Measurements from ENCODE around the gene HDLBP.

The HDLBP gene

DNA sequence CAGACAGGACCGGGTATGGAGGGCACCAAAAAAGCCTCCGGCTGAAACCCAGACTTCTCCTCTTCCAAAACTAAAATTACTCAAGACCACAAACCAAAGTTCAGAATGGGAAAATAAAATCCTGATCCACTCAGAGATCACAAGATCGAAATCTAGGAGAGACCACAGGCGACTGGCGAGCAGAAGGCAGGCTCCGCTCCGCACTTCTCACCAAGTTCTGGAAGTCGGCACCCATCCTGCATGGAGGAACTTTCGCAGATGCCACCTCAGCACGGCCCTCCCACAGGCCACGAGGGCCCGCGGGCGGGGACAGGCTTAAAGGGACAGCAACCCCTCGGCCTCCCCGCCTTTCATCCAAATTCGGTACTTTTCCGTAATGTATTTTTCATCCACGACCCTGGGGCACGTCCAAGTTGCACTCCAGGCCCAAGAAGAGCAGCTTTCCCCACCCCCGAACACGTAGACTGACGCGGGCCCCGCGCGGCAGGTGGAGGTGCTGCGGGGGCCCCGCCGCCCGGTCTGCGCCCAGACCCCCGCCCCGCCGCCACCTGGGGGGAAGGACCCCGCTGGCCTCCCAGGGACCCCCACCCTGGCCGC, 43.7 kb downstream of the HDLBP start:
- CTCF ChIA-PET = no interaction called here
- TF ChIP-seq, protein P1, sequence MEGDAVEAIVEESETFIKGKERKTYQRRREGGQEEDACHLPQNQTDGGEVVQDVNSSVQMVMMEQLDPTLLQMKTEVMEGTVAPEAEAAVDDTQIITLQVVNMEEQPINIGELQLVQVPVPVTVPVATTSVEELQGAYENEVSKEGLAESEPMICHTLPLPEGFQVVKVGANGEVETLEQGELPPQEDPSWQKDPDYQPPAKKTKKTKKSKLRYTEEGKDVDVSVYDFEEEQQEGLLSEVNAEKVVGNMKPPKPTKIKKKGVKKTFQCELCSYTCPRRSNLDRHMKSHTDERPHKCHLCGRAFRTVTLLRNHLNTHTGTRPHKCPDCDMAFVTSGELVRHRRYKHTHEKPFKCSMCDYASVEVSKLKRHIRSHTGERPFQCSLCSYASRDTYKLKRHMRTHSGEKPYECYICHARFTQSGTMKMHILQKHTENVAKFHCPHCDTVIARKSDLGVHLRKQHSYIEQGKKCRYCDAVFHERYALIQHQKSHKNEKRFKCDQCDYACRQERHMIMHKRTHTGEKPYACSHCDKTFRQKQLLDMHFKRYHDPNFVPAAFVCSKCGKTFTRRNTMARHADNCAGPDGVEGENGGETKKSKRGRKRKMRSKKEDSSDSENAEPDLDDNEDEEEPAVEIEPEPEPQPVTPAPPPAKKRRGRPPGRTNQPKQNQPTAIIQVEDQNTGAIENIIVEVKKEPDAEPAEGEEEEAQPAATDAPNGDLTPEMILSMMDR (IDR thresholded peaks at IDR 0.05; ENCODE audit: control extremely low read depth, extremely low read depth, low read depth, missing control alignments) = no peak
- POLR2A ChIA-PET = interaction anchor here (0.9 to 1.3 kb wide), 2 partner anchors 43 kb away, joined by 3 read pairs; no protein-coding TSS in a partner anchor
- DNase-seq (ENCODE audit: extremely low spot score) = peak; percentile 71

DNA sequence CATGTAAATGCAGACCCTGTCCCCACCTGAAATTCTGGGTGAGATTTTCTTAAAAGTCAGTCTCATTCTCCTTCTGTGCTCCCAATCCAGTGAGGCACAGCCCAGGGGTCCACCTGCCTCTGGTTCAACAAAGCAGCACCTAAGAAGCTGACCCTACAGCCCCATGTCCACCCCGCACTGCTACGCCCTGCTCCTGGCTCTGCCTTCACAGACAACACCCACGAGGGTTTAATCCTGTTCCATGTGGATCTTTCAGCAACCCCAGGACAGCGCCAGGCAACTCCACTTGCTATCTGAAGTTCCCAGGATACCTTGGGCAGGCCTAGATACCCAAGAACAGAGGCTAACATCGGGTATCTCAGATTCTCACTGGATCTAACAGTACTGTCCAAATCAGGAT, 44.9 kb downstream of the HDLBP start:
- POLR2A ChIA-PET = interaction anchor here (1.3 kb wide), 1 partner anchor 44 kb away, joined by 3 read pairs; no protein-coding TSS in a partner anchor
- no peak for DNase-seq (ENCODE audit: extremely low spot score)
- TF ChIP-seq, protein P1 (IDR thresholded peaks at IDR 0.05; ENCODE audit: control extremely low read depth, extremely low read depth, low read depth, missing control alignments) = no peak
- CTCF ChIA-PET = no interaction called here

DNA sequence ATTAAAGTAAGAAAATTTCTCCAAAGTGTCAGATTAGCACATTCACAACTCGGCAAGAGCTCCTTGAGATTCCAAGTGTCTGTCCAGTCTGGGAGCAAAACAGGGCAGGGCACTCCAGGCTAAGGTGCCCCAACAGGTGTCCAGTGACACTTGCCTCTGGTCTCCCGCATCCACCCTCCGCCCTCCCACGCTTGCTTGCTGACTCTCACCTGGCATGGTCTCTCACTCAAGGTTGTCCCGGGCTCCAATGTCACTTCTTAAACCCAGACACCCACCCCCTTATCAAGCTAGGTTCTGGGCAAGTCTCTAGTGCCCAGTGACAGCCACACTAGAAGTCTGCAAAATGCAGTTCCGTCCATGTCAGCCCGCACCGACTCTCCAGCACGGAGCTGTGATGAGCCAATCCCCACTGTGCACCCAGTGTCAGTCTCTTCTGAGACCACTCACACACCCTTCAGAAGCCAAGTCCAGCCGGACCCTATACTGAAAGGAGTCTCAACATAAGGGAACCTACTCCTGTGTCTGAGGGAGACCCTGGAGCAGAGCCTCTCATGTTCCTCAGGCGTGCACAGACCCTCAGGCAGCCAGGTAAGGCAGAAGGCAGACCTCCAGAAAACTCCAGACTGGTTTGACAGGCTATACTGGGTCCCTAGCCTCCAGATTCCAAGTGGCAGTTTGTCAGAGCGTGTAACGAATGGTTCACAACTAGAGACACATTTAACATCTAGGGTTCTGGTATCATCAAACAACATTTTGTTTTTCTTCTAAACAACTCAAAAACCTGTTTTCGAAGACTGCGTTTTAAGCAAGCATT, 45.6 kb downstream of the HDLBP start:
- no peak for DNase-seq (ENCODE audit: extremely low spot score)
- TF ChIP-seq, protein P1 (IDR thresholded peaks at IDR 0.05; ENCODE audit: control extremely low read depth, extremely low read depth, low read depth, missing control alignments) = no peak
- ChIA-PET POLR2A (no interaction called here), CTCF (no interaction called here)

DNA sequence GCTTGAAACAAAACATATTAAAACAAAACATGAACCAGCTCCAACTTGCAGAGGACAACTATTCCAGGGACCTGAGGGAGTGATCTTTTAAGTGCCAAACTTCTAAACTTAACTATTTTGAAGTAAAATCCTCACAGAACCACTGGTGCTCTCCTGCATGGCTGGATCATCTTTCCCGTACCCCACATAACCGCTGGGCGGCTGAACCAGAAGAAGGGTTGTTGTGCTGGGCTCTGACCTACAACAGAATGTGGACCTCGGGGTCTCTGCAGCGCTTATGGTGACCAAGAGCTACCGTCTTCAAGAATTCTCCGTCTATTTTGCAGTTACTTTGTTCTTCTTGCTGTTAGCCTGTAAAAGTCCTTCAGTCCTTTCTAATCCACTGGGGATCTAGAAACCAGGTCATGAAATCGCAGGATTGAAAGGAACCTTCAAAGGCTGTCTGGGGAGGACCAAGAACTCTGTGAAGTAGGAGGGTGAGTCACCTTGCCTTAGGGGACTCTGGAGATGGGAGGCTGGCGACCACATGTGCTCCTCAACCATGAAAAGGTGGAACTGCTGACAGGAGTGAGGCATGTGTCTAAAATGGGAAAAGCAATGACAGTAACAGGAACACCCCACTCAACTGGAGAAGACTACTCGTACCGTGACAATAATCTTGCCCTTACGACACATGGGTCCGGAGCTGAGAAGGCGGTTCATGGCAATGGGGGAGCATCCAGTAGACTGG, 46.6 kb downstream of the HDLBP start:
- ChIA-PET CTCF (interaction anchor here (1.9 kb wide), 2 partner anchors 12 to 20 kb away, joined by 5 read pairs; no protein-coding TSS in a partner anchor), POLR2A (interaction anchor here (0.7 kb wide), 1 partner anchor 46 kb away, joined by 3 read pairs; no protein-coding TSS in a partner anchor)
- TF ChIP-seq, protein P1 (IDR thresholded peaks at IDR 0.05; ENCODE audit: control extremely low read depth, extremely low read depth, low read depth, missing control alignments) = no peak
- no peak for DNase-seq (ENCODE audit: extremely low spot score)

DNA sequence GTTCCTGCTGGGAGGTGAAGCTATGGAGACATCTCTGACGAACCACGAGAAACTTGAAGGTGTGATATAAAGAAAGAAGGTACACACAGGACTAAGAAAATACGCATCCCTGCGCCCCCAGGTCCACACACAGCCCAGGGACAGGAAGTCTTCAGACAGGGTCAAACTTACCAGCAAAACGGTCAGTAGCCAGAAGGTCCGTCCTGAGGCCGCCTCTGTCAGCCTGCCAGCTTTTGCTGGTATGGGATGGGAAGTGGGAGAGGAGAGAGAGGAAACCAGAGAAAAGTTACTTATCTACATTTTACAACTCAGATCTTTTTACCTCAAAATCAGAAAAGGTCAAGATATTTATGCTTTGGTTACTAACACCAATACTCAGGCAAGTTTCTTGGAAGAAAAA, 47.2 kb downstream of the HDLBP start:
- ChIA-PET CTCF (interaction anchor here (1.9 kb wide), 2 partner anchors 12 to 21 kb away, joined by 5 read pairs; no protein-coding TSS in a partner anchor), POLR2A (interaction anchor here (0.7 kb wide), 1 partner anchor 47 kb away, joined by 3 read pairs; no protein-coding TSS in a partner anchor)
- DNase-seq (ENCODE audit: extremely low spot score) = no peak
- TF ChIP-seq, protein P1 (IDR thresholded peaks at IDR 0.05; ENCODE audit: control extremely low read depth, extremely low read depth, low read depth, missing control alignments) = no peak
